Nephron (organoid): ENCODE measurements around the gene MAPK10.

Experiments used
- H3K27ac Mint-ChIP-seq, 3 experiments: 2 replicates each; pipeline ENCODE4 v1.8.0; 2020; ENCODE audit warnings: mixed read lengths in 3 of 3, mild to moderate bottlenecking in 2 of 3, moderate library complexity in 1 of 3
- H3K27me3 Mint-ChIP-seq: 2 replicates; pipeline ENCODE4 v1.8.0; 2021; ENCODE audit warnings: low read depth, mild to moderate bottlenecking, moderate library complexity, mixed read lengths
- H3K36me3 Mint-ChIP-seq: 2 replicates; pipeline ENCODE4 v1.8.0; 2020; ENCODE audit warnings: low read depth, mixed read lengths
- H3K4me1 Mint-ChIP-seq: 2 replicates; pipeline ENCODE4 v1.8.0; 2020; ENCODE audit warnings: mixed read lengths
- H3K4me3 Mint-ChIP-seq, 3 experiments: 2 replicates each; pipeline ENCODE4 v1.8.0; 2020; ENCODE audit warnings: mild to moderate bottlenecking in 3 of 3, mixed read lengths in 3 of 3, moderate library complexity in 2 of 3
- H3K9me3 Mint-ChIP-seq: 2 replicates; pipeline ENCODE4 v1.8.0; 2020; ENCODE audit warnings: mixed read lengths
- CTCF ChIP-seq, 3 experiments: fragments of 200-600 bp; sonication (generic); IDR thresholded peaks; one replicate each; pipeline ENCODE4 v1.5.0; 2021; ENCODE audit warnings: antibody characterized with exemption in 3 of 3; ENCODE audit not compliant: unreplicated experiment in 3 of 3

Gene MAPK10

DNA sequence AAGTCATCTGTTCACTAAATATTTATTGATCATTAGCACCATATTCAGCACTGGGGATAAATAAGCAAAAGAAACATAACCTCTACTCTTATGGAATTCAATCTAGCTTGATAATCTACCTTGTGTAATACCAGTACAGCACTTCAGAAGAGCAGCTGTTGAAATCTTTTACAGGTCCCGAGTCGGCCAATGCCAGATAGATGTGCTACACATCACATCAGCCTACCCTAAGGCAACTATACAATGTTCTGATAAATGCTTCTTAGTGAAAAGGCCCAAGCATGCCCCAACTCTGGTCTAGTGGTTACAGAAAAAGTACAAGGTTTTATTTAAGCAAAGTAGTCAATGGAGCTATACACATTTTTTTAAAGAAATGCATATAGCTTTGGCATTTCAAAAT lies 68.7 kb downstream of the MAPK10 start:
- Mint-ChIP-seq H3K36me3 (no peaks in the 10 kb centered on the region), H3K27me3 (no peaks in the 10 kb centered on the region), H3K27ac (no peak overlapping the region), H3K4me1 (peaks cover 10% of the 10 kb centered on the region), H3K9me3 (no peaks in the 10 kb centered on the region), H3K4me3 (no peak overlapping the region)
- no peak for TF ChIP-seq CTCF (IDR thresholded peaks at IDR 0.05; ENCODE audit: unreplicated experiment in 3 of 3)

- no peaks in the 10 kb centered on the region for H3K27me3 Mint-ChIP-seq
- H3K36me3 Mint-ChIP-seq: peaks cover 3% of the 10 kb centered on the region
- H3K4me1 Mint-ChIP-seq: peaks cover 10% of the 10 kb centered on the region
- H3K4me3 Mint-ChIP-seq: no peak overlapping the region
- TF ChIP-seq CTCF (IDR thresholded peaks at IDR 0.05; ENCODE audit: unreplicated experiment in 3 of 3): no peak
- no peaks in the 10 kb centered on the region for H3K9me3 Mint-ChIP-seq
- peak overlapping the region in 1 of 3 experiments; percentile 35 for H3K27ac Mint-ChIP-seq
Observed at GRCh38 chr4:86286726-86287125, 73.1 kb downstream of the MAPK10 start.

- TF ChIP-seq CTCF (IDR thresholded peaks at IDR 0.05; ENCODE audit: unreplicated experiment in 3 of 3): no peak
- Mint-ChIP-seq H3K4me1 (peaks cover 16% of the 10 kb centered on the region), H3K36me3 (peaks cover 3% of the 10 kb centered on the region)
Observed at GRCh38 chr4:86283371-86283770, 76.5 kb downstream of the MAPK10 start.

DNA sequence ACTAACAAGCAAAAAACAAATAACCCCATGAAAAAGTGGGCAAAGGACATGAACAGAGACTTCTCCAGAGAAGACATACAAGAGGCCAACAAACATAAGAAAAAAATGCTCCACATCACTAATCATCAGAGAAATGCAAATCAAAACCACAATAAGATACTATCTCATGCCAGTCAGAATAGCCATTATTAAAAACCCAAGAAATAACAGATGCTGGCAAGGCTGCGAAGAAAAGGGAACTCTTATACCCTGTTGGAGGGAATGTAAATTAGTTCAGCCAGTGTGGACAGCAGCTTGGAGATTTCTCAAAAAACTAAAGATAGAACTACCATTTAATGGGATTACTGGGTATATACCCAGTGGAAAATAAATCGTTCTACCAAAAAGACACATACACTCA lies 79.6 kb downstream of the MAPK10 start:
- Mint-ChIP-seq H3K4me1 (peaks cover 5% of the 10 kb centered on the region), H3K9me3 (no peaks in the 10 kb centered on the region), H3K27me3 (no peaks in the 10 kb centered on the region), H3K4me3 (no peak overlapping the region), H3K36me3 (peaks cover 3% of the 10 kb centered on the region), H3K27ac (no peak overlapping the region)
- TF ChIP-seq CTCF (IDR thresholded peaks at IDR 0.05; ENCODE audit: unreplicated experiment in 3 of 3): no peak

More at GRCh38 chr4:86283371-86283770, 76.5 kb downstream of the MAPK10 start:
- Mint-ChIP-seq H3K27me3 (no peaks in the 10 kb centered on the region), H3K4me3 (no peak overlapping the region), H3K9me3 (no peaks in the 10 kb centered on the region), H3K27ac (no peak overlapping the region)

DNA sequence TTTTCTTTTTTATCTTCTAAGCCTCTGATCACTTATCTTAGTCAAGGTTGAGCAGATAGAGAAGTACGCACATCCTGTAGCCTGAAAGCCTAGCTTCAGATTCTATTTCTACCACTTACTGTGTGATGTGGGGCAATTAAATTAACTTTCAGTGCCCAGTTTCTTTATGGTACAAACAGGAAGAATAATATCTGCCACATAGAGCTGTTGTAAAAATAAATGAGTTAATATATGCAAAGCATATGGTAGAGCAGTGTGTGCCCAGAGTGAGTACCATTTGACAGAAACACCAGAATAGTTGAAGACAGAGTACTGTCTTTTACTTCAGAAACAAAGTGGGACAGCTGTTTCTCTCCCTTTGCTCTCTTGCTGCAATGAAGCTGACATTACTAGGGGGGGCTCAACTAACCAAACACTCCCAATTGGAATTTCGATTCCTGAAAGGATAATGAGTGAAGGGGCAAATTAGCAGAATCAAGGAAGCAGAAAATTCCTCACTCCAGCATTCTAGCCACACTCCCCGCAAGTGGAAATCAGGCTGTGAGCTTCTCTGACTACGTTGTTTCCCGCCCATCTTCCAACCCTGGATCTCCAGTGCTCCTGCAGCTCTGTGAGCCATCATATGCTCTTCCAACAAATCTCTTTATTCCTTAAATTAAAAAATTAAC lies 80.4 kb downstream of the MAPK10 start:
- H3K4me3 Mint-ChIP-seq: no peak overlapping the region
- H3K4me1 Mint-ChIP-seq: peaks cover 5% of the 10 kb centered on the region
- no peaks in the 10 kb centered on the region for H3K9me3 Mint-ChIP-seq
- no peaks in the 10 kb centered on the region for H3K36me3 Mint-ChIP-seq
- TF ChIP-seq CTCF (IDR thresholded peaks at IDR 0.05; ENCODE audit: unreplicated experiment in 3 of 3): no peak
- no peak overlapping the region for H3K27ac Mint-ChIP-seq
- H3K27me3 Mint-ChIP-seq: no peaks in the 10 kb centered on the region

GRCh38 chr4:86278126-86278525 lies 81.7 kb downstream of the MAPK10 start:
- no peaks in the 10 kb centered on the region for H3K36me3 Mint-ChIP-seq
- no peaks in the 10 kb centered on the region for H3K9me3 Mint-ChIP-seq
- H3K4me3 Mint-ChIP-seq: no peak overlapping the region
- TF ChIP-seq CTCF (IDR thresholded peaks at IDR 0.05; ENCODE audit: unreplicated experiment in 3 of 3): no peak
- H3K4me1 Mint-ChIP-seq: peaks cover 5% of the 10 kb centered on the region
- no peak overlapping the region for H3K27ac Mint-ChIP-seq
- no peaks in the 10 kb centered on the region for H3K27me3 Mint-ChIP-seq
